ENCODE measurements around the gene VWDE. TPM values are rescaled to one million over a fixed set of nuclear protein-coding genes. Genes with fewer than 3 reads are reported as not detected.

VWDE gene
- total RNA-seq, 1 experiment from 2014 or later = 3.1 TPM

- POLR2A ChIA-PET = no interaction called here
- CTCF ChIA-PET = no interaction called here
- Mint-ChIP-seq H3K4me1 (ENCODE audit: insufficient read depth, unreplicated experiment) (no peaks in the 10 kb centered on the region), H3K27ac (ENCODE audit: low read depth, unreplicated experiment) (no peak overlapping the region), H3K27me3 (ENCODE audit: insufficient read depth, unreplicated experiment) (peaks cover 13% of the 10 kb centered on the region), H3K36me3 (ENCODE audit: insufficient read depth, unreplicated experiment) (no peaks in the 10 kb centered on the region), H3K4me3 (ENCODE audit: unreplicated experiment) (no peak overlapping the region), H3K9me3 (ENCODE audit: unreplicated experiment) (no peaks in the 10 kb centered on the region)
- no peak for DNase-seq (ENCODE audit: unreplicated experiment)
- no peak for TF ChIP-seq CTCF (IDR thresholded peaks at IDR 0.05; ENCODE audit: unreplicated experiment)
- intact Hi-C loops (cut with micrococcal nuclease) = no loop called here
- no TSS peak for BruUV-seq (replicated peaks)
These were observed 33.4 kb downstream of the VWDE start for GRCh38 chr7:12370249-12370648.

DNA sequence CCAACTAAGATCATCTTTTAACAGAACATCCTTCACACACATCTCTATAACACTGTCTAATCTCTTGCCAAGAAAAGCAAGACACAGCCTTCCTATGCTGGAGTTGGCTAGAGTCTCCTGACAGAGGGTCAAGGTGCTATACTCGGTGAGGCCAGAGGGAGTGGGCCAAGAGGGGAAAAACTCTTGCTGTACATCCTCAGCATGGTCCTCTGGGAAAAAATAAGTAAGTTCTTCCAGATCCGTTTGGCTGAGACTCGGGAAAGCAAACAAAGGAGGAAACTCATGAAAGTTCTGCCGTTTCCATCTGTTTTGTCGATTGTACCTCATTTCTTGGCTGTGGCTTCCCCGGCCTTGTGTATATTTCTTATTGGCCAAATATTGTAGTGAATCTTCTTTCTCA lies 33.9 kb downstream of the VWDE start:
- intact Hi-C loops (cut with micrococcal nuclease) = no loop called here
- H3K4me3 Mint-ChIP-seq (ENCODE audit: unreplicated experiment) = no peak overlapping the region
- no peak for TF ChIP-seq CTCF (IDR thresholded peaks at IDR 0.05; ENCODE audit: unreplicated experiment)
- no peak for DNase-seq (ENCODE audit: unreplicated experiment)
- H3K27ac Mint-ChIP-seq (ENCODE audit: low read depth, unreplicated experiment) = no peak overlapping the region
- H3K4me1 Mint-ChIP-seq (ENCODE audit: insufficient read depth, unreplicated experiment) = no peaks in the 10 kb centered on the region
- H3K36me3 Mint-ChIP-seq (ENCODE audit: insufficient read depth, unreplicated experiment) = no peaks in the 10 kb centered on the region
- H3K9me3 Mint-ChIP-seq (ENCODE audit: unreplicated experiment) = no peaks in the 10 kb centered on the region
- BruUV-seq (replicated peaks) = no TSS peak
- ChIA-PET CTCF (no interaction called here), POLR2A (no interaction called here)
- peaks cover 13% of the 10 kb centered on the region for H3K27me3 Mint-ChIP-seq (ENCODE audit: insufficient read depth, unreplicated experiment)

DNA sequence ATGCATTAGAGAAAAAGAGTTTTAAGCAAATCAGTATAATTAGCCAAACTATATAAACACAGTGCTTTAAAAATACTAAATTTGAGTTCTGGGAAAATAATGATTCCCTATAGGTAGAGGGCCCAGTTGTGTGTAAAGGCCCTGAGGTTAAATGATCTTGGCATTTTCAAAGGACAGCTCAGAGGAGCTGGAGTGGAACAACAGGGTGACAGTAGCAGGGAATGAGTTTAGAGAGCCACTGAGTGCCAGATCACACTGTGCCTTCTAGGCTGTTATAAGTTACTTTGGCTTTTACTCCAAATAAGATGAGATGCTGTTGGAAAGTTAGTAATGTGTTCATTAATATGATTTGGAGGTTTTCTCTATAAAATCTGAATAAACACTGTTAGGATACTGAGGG lies 34.6 kb downstream of the VWDE start:
- Mint-ChIP-seq H3K4me1 (ENCODE audit: insufficient read depth, unreplicated experiment) (no peaks in the 10 kb centered on the region), H3K9me3 (ENCODE audit: unreplicated experiment) (no peaks in the 10 kb centered on the region), H3K36me3 (ENCODE audit: insufficient read depth, unreplicated experiment) (no peaks in the 10 kb centered on the region), H3K27me3 (ENCODE audit: insufficient read depth, unreplicated experiment) (peaks cover 13% of the 10 kb centered on the region), H3K27ac (ENCODE audit: low read depth, unreplicated experiment) (no peak overlapping the region), H3K4me3 (ENCODE audit: unreplicated experiment) (no peak overlapping the region)
- POLR2A ChIA-PET = no interaction called here
- DNase-seq (ENCODE audit: unreplicated experiment) = no peak
- no TSS peak for BruUV-seq (replicated peaks)
- CTCF ChIA-PET = no interaction called here
- TF ChIP-seq CTCF (IDR thresholded peaks at IDR 0.05; ENCODE audit: unreplicated experiment) = no peak
- intact Hi-C loops (cut with micrococcal nuclease) = no loop called here

GRCh38 chr7:12360948-12361347 lies 42.7 kb downstream of the VWDE start:
- ChIA-PET POLR2A (no interaction called here), CTCF (interaction anchor here (0.7 kb wide), 1 partner anchor 983 kb away, joined by 3 read pairs; no protein-coding TSS in a partner anchor)
- TF ChIP-seq CTCF (IDR thresholded peaks at IDR 0.05; ENCODE audit: unreplicated experiment) = no peak
- no TSS peak for BruUV-seq (replicated peaks)
- no peaks in the 10 kb centered on the region for H3K27me3 Mint-ChIP-seq (ENCODE audit: insufficient read depth, unreplicated experiment)
- no peaks in the 10 kb centered on the region for H3K36me3 Mint-ChIP-seq (ENCODE audit: insufficient read depth, unreplicated experiment)
- H3K9me3 Mint-ChIP-seq (ENCODE audit: unreplicated experiment) = no peaks in the 10 kb centered on the region
- intact Hi-C loops (cut with micrococcal nuclease) = no loop called here
- DNase-seq (ENCODE audit: unreplicated experiment) = peak; percentile 8
- no peak overlapping the region for H3K4me3 Mint-ChIP-seq (ENCODE audit: unreplicated experiment)
- H3K4me1 Mint-ChIP-seq (ENCODE audit: insufficient read depth, unreplicated experiment) = no peaks in the 10 kb centered on the region
- no peak overlapping the region for H3K27ac Mint-ChIP-seq (ENCODE audit: low read depth, unreplicated experiment)

Data from MCF 10A (cell line).